Astrocyte of the spinal cord (primary cell): ENCODE measurements around the gene TMEM74B.
"Not testable (repeated sequence)": the region's sequence is repeated elsewhere in the genome, so short reads cannot be mapped to it uniquely, and the experiment has no call there.

Experiments used
- DNase-seq: peaks from one replicate; pipeline ENCODE4 v3.0.0; 2011; ENCODE audit warnings: low read depth, low spot score
- H3K4me3 ChIP-seq: 2 replicates; pipeline ENCODE4 v1.5.1; 2011; ENCODE audit warnings: low read depth, mild to moderate bottlenecking, low read length, moderate library complexity
- in situ Hi-C: cut with HindIII; loops from 2 replicates; pipeline ENCODE4 v1.10.0; 2017; ENCODE audit warnings: low sequenced_read_pairs
- TF ChIP-seq, protein P1 (sequence below): IDR thresholded peaks from 2 replicates; pipeline ENCODE4 v1.5.1; 2012; ENCODE audit warnings: low read depth, mild to moderate bottlenecking, low read length, inconsistent platforms

The TMEM74B gene

DNA sequence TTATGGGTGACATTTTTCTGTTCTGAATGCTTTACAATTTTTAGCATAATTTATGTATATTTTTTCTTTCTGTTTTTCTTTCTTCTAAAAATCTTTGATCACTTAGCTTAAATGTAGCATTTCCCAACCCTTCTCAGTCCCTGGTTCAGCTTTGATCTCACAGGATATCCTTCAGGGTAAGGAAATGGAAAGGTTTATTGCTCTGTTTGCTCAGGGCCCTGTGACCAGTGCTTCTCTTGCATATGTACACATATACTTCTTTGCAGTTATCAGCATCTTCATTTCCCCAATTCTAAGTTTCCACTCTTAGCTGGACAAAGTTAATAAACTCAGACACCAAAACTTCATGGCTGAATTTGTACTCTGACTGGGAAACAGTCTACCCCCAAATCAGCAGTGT is 30.6 kb downstream of the TMEM74B start:
- H3K4me3 ChIP-seq = no peak overlapping the region
- in situ Hi-C loops = no loop called here
- TF ChIP-seq, protein P1, sequence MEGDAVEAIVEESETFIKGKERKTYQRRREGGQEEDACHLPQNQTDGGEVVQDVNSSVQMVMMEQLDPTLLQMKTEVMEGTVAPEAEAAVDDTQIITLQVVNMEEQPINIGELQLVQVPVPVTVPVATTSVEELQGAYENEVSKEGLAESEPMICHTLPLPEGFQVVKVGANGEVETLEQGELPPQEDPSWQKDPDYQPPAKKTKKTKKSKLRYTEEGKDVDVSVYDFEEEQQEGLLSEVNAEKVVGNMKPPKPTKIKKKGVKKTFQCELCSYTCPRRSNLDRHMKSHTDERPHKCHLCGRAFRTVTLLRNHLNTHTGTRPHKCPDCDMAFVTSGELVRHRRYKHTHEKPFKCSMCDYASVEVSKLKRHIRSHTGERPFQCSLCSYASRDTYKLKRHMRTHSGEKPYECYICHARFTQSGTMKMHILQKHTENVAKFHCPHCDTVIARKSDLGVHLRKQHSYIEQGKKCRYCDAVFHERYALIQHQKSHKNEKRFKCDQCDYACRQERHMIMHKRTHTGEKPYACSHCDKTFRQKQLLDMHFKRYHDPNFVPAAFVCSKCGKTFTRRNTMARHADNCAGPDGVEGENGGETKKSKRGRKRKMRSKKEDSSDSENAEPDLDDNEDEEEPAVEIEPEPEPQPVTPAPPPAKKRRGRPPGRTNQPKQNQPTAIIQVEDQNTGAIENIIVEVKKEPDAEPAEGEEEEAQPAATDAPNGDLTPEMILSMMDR = no peak
- no peak for DNase-seq

DNA sequence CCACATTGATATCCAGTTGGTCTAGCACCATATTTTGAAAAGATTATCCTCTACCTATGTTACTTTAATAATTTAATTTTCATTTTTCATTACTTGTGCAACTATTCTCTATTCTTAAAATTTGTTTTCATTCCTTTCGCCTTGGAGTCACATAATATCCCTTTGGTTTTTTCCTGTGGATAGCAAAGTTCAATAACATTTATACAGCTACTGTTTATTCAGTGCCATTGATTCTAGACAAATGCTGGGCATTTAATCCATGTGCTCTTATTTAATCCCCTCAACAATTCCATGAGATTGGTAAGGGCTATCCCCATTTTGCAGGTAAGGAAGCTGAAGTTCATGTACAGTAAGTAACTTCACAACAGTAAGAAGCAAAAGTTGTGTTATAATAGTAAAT is 33.8 kb downstream of the TMEM74B start:
- TF ChIP-seq, protein P1 = no peak
- in situ Hi-C loops = no loop called here
- H3K4me3 ChIP-seq = no peak overlapping the region
- no peak for DNase-seq

GRCh38 chr20:1150218-1150617 is 34.6 kb downstream of the TMEM74B start:
- TF ChIP-seq, protein P1 = no peak
- DNase-seq = no peak
- in situ Hi-C loops = no loop called here
- H3K4me3 ChIP-seq = no peak overlapping the region

DNA sequence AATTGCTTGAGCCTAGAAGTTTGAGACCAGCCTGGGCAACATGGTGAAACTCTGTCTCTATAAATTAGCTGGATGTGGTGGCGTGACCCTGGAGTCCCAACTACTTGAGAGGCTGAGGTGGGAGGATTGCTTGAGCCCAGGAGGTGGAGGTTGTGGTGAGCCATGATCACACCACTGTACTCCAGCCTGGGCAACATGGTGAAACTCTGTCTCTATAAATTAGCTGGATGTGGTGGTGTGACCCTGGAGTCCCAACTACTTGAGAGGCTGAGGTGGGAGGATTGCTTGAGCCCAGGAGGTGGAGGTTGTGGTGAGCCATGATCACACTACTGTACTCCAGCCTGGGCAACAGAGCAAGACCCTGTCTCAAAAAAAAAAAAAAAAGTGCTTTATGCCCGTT is 35.0 kb downstream of the TMEM74B start:
- DNase-seq, in situ Hi-C loops, H3K4me3 ChIP-seq: not testable (repeated sequence)

GRCh38 chr20:1146957-1147356 is 37.8 kb downstream of the TMEM74B start:
- H3K4me3 ChIP-seq = no peak overlapping the region
- no peak for DNase-seq
- in situ Hi-C loops = no loop called here
- TF ChIP-seq, protein P1 = no peak

DNA sequence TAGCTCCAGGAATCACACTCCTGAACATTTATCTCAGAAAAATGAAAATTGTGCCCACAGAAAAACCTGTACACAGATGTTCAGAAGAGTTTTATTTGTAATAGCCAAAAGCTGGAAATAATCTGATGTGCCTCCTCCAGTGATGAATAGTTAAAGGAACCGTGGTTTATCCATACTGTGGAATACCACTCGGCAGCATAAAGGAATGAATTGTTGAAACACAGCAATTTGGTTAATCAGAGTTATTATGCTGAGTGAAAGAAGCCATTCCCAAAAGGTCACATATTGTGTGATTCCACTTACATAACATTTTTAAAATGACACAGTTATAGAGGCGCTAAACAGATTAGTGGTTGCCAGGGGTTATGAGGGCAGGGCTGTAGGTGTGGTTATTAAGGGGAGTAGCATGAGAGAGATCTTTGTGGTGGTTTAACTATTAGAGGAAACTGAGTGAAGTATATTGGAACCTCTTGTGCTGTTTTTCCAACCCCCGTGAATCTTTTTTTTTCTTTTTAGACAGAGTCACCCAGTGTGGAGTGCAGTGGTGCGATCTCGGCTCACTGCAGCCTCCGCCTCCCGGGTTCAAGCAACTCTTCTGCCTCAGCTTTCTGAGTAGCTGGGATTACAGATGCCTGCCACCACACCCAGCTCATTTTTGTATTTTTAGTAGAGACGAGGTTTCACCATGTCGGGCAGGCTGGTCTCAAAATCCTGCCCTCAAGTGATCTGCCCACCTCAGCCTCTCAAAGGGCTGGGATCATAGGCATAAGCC is 40.2 kb downstream of the TMEM74B start:
- no peak for DNase-seq
- H3K4me3 ChIP-seq = no peak overlapping the region
- in situ Hi-C loops = no loop called here
- TF ChIP-seq, protein P1 = no peak

DNA sequence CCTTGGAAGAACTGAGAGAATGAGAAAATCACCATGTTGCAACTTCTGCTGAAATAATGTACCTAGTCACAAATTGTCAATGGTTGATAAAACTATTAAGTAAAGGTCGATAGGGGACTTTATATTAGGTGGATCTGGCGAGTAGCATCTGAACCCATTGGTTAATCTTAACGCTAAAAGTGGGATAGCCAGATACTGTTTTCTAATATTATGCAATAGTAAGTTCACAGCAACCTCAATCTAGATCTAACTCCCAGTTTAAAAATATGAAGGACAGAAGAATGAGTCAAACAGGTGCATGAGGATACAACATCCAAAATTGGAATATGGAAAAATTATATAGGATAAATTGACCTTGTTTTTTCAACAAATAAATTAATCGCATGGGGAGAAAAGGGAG is 47.5 kb downstream of the TMEM74B start:
- TF ChIP-seq, protein P1 = no peak
- in situ Hi-C loops = no loop called here
- H3K4me3 ChIP-seq = no peak overlapping the region
- no peak for DNase-seq
